Measurements from ENCODE around the gene FOXE3.
A peak's percentile ranks its signal among the peaks of the same experiment; 100 is the strongest.

The FOXE3 gene

DNA sequence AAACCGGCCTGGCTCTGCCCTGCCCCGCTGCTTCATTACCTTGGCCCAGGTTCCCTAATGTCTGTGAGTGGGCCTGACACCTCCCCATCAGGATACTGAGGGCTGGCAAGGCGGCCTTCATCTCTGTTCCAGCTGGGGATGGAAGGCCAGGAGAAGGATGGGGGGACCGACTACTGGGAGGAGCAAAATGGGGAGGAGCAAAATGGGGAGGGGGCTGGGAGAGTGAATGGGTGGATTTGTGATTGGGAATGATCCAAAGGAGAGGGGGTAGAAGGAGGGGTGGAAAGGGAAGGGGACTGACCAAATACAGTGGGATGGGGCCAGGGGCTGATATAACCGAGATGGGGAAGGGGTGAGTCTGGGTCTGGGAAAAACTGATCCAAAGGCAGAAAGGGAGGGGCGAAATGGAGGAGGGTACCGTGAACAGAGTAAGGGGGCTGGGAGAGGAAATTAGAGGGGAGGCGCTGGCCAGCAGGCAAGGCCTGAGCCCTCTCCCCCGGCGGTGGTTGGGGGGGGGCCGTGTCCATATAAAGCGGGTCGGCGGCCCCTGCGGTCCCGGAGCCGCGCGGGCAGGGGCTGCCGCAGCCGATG is at the start of gene FOXE3:
Gene FOXE3 (plus strand): TSS at position 558 of the 591 bp plus-strand sequence. CDS start 31 bp downstream, at position 589.
- DNase-seq, result no peak

GRCh38 chr1:47367651-47368050 is 48.4 kb upstream of the FOXE3 start:
- no peak for DNase-seq

DNA sequence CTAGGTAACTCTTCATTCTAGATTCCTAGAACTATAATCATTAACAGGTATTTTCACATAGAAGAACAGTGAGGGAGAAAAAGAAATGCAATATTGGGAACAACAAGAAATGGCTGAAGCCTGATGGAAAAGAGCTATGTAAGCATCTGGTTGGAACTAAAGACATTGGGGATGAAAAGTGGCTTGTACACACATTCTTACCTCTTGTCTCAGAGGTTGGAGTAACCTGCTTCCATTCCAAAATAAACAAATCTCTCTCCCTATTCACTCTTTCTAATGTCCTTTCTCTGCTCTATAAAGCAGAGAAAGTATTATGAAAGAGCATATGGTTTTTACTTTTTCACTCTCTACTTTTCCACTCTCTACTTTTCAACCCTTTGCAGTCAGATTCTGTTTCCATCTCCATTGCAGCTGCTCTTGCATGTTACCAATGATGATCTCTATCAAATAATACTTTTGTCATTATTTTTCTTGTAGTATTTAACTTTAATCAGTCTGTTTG is 45.0 kb upstream of the FOXE3 start:
- no peak for DNase-seq

DNA sequence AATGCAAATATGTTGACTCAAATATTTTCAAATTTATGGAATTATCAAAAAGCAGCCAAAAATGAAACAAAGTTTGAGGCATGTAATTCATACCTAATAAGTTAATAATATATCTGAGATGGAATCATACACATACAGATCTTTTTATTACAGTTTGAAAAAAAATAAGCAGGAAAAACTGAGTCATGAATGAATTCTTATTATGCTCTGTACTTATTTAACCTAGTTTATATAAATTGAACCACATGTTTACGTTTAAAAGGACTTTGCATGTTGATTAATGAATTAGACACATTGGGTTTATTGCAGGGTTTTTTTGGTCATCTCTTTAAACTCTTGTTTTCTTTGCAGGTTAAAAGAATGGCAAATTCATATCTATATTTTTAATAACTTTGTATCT is 41.6 kb upstream of the FOXE3 start:
- DNase-seq, result no peak

- no peak for DNase-seq
Measured at GRCh38 chr1:47378147-47378546, 37.9 kb upstream of the FOXE3 start.

DNA sequence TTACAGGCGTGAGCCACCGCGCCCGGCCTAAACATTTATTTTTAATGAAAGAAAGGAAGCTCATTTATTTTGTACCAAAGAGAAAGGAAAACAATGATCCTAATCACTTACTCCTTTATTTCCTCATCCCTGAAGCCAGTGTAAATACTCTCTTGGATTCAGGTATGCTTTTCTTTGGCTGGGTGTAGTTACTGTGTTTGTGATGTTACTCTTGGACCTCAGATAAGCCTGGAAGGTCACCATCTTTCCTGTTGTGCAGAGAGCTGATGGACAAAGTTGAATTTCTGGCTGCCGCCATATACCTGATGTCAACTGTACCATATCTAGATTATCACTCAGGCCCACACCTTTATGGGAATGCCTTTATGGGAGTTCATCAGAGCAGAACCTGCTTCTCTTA is 35.4 kb upstream of the FOXE3 start:
- DNase-seq, result no peak

DNA sequence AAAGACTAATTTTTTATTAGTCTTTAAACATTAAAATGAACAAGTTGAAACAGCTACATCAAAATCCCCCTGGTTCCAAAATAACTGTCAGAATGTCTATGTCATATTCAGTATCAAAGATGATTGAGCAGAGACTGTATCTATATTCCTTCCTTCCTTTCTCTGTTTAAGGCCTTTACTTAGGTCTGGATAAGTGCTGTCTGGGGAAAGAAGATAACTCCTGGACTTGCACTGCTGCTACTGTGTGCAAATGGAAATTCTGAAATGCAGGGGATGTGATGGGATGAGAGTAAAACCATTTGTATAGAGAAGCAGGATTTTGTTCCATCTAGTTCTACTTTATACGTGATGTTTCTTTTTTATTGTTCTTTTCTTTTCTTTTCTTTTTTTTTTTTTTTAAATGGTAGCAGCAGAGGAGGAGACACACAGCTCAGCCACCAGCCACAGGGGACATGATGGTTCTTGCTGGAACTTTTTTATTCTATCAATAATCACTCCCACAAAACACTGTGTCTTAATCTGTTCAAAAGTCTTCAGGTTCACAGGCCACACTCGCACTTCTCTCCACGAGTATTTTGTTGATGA is 33.6 kb upstream of the FOXE3 start:
- no peak for DNase-seq

DNA sequence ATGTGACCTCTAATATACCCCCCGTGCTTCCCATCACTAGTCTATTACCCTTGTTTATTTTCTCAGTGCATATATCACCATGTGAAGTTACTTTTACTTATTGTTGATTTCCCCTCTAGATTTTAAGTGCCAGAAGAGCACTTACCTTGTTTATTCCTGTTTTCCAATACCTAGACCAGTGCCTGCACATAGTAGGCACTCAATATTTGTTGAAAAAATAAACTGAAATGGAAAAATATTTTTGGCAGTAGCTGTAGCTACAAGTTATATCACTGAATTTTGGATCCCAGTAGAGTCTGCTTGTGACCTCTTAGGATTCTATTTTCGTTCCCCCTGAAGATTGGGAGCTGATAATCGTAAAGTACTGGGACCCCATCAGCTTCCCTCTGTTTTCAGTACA is 32.0 kb upstream of the FOXE3 start:
- DNase-seq, result no peak

DNA sequence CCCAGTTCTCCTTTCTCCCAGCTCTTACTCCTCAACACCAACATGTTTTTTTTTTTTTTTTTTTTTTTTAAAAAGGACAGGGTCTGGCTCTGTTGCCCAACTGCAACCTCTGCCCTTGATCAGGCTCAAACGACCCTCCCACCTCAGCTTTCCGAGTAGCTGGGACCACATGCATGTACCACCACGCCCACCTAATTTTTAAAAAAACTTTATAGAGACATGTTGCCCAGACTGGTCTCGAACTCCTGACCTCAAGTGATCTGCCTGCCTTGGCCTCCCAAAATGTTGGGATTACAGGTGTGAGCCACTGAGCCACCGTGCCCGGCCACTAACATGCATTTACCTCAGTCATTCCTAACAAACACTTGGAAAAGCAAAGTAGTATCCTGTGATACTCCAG is 31.1 kb upstream of the FOXE3 start:
- DNase-seq, result no peak

DNA sequence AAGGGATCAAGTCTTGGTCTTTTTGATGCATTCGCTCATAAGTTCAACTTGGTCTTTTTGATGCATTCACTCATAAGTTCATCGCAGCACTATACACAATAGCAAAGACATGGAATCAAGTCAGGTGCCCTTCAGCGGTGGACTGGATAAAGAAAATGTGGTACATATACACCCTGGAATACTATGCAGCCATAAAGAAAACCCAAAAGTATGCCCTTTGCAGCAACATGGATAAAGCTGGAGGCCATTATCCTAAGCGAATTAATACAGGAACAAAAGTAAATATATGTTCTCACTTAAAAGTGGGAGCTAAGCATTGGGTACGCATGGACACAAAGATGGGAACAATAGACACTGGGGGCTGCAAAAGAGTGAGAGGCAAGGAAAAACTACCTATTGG is 29.8 kb upstream of the FOXE3 start:
- no peak for DNase-seq

GRCh38 chr1:47388030-47388890 is 27.8 kb upstream of the FOXE3 start:
- no peak for DNase-seq

DNA sequence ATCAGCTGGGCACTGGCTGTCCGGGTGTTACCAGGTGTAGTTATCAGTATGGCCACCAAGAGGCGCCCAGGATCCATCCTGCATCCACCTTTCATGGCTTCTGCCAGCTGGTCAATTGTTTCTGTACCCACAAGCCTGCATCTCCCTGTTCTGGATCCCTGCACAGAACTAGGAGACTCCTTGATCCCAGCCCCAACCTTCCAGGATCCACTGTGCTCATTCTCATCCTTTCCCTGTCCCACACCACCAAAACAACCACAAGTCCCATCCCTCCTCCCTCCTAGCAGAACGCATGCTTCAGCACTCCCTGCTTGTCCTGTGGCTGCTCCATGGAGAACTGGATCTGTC is 27.2 kb upstream of the FOXE3 start:
- peak; percentile 26 for DNase-seq

DNA sequence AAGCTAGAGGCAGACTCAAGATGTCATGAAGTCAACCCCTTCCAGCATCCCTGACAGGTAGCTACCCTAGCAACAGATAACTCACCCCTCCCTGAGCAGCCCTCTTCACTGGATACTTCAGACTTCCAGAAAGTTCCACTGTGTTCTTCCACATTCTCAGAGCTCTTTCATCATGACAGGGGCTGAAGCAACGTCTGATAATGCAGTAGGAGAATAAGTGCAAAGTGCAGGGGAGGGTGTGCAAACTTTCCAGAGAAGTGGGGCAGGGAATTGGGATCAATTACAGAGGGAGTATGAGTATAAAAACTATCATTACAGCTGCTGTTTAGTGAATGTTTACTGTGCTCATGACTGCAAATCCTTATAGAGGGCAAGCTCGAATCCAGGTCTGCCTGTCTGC is 26.4 kb upstream of the FOXE3 start:
- no peak for DNase-seq

DNA sequence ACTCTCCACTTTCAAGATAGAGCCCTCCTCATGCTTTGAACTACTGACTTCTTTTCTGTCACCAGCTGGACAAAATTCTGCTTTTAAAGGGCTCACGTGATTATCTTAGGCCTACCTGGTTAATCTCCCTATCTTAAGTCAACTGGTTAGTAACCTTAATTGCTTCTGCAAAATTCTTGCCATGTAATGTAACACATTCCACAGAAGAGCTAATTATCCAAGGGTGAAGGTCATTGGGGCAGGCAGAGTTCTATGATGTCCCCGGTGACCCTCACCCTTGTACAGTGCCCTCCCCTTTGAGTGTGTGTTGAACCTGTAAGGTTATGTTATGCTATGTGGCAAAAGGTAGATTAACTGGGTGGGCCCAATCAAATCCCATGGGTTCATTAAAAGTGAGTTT is 25.2 kb upstream of the FOXE3 start:
- no peak for DNase-seq

DNA sequence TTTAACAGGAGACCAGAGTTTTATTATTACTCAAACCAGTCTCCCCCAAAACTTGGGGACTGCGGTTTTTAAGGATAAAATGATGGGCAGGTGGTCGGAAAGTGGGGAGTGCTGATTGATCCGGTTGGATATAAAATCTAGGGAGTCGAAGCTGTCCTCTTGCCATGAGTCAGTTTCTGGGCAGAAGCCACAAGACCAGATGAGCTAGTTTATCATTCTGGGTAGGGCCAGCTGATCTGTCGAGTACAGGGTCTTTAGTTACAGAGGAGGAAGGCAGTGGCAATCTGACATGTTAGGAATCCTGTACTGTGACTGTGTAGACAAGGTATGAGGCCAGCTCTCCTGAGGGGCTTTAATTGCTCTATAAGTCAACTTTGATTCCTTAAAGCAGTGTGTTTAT is 22.9 kb upstream of the FOXE3 start:
- DNase-seq, result no peak

DNA sequence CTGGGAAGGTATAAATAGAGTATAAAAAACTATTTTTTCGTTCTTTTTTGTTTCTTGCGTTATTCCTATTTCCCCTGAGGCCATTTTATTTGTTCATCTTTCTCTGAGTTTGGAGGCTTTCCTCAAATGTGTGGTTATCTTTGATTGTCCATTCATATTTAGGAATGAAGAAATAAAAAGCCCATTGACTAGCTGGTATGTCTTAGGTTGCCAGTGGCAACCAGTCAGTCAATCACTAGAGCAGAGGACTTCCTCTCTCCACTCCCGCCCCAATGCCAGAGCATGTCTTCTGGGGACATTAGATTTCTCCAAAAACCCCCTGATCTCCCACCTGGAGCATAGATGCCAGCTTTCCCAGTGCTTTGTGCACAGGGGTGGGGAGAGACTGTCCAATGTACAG is 20.7 kb upstream of the FOXE3 start:
- DNase-seq, result no peak

DNA sequence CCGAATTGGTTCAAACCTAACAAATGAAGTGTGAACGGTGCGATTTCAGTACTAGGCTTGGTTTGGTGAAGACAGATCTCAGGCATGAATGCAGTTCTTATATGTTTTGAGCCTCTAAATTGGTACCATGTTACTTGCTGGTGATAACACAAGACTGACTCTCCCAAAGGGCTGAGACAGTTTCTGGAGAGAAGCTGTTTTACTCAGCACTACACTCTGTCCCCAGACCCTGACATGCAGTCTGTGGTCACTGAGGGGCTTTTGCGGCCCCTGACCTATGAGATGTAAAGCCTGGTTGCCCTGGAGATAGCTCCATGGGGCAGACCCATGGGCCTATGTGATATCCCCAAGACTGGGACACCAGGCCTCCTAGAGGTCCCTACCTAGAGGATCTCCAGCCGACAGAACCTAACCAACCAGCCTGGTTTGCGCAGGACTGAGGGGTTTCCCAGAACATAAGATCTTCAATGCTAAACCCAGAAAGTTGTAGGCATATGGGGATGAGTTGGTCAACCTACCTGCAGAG is 19.4 kb upstream of the FOXE3 start:
- DNase-seq, result no peak

DNA sequence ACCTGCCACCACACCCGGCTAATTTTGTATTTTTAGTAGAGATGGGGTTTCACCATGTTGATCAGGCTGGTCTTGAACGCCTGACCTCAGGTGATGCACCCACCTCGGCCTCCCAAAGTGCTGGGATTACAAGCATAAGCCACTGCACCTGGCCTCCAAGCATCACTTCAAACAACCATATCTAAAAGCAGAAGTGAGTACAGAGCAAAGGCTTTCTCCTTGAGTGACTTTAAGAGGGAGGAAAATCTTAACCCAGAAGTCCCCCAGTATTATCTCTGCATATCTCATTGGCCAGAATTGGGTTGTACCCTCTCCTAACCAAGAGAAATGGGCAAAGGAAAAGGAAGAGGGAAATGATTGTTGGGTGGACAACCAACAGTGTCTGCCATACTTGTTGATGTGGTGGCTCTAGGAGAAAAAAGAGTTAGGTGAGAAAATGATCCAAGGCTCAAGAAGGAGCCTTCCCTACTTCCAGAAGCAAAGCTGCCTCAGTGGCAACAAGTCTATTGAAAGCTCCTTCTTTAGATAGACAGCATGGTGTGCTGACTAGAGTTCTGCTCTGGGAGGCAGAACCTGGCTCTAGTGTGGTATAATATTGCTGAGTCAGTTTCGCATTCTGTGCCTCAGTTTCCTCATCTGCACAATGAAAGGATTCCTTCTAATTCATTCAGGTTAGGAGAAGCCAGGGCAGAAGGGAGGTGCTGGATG is 16.8 kb upstream of the FOXE3 start:
- DNase-seq, result no peak

GRCh38 chr1:47399846-47400155 is 16.3 kb upstream of the FOXE3 start:
- DNase-seq, result no peak

DNA sequence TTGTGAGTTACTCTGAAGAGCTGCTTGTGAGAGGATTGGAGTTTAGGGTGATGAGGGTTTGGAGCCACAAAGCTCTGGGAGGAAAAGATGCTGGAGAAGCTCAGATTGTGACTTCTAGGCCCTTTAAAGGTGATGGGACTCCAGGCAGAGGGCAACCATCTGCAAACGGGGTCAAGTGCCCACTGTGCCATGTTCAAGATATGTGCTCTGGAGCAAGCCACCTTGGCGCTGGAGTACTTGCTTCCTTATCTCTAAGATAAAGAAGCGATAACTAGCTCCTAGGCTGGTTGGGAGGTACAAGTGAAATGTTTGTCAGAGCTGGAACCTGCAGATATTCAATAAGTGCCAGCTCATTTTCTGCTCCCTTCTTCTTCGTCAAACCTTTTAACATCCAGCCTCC is 14.3 kb upstream of the FOXE3 start:
- no peak for DNase-seq

GRCh38 chr1:47402591-47402990 is 13.5 kb upstream of the FOXE3 start:
- no peak for DNase-seq

GRCh38 chr1:47403321-47403910 is 12.7 kb upstream of the FOXE3 start:
- no peak for DNase-seq

DNA sequence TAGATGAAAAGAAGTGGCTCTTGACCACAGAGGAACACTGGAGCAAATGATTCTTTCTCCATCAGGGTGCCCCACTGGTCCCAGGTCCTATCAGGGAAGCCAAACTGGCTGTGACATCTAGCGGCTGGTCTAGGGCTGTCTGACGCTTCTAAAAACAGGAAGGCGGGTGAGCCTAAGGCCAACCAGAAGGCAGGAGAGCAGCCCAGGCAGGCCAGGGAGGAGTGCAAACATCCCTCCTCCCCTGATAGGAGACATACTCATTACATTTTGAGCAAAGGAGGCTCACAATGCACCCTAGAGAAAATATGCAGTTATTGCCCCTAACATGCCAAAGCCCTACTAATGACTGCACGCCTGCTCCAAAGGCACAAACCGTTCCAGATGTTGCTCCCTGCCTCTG is 10.4 kb upstream of the FOXE3 start:
- DNase-seq, result no peak

Data from NCI-H2081 treated with DMSO at 0.1 percent for 48 hours (cell line).